ENCODE data around the gene NCS1.

- TF ChIP-seq EZH2 (IDR thresholded peaks at IDR 0.05; ENCODE audit: borderline replicate concordance, low read depth, low read length, poor library complexity, severe bottlenecking) (no peak), CTCF (conservative IDR thresholded peaks at IDR 0.05; ENCODE audit: low read depth, low read length) (no peak)
Measured at GRCh38 chr9:130187523-130187846, 15.3 kb downstream of the NCS1 start.
